DND-41 (cell line): Measurements from ENCODE around the gene NR2E1.

Experiments used
- ATAC-seq: fragments of 200-7000 bp; cut with Tn5 transposase; 3 replicates; pipeline ENCODE4 v1.9.1; 2021; ENCODE audit warnings: low read depth; ENCODE audit not compliant: insufficient read depth
- DNase-seq: peaks from one replicate; pipeline ENCODE4 v3.0.0-alpha.2; 2020
- H2AFZ ChIP-seq: 2 replicates; pipeline ENCODE4 v1.6.0; 2012; ENCODE audit warnings: low read depth, low read length
- H3K27ac ChIP-seq: 2 replicates; pipeline ENCODE4 v1.5.1; 2012; ENCODE audit warnings: low read length, inconsistent platforms
- H3K27me3 ChIP-seq: fragments of 200-600 bp; sonication (generic); 2 replicates; pipeline ENCODE4 v1.6.0; 2012; ENCODE audit warnings: low read length, mild to moderate bottlenecking, inconsistent platforms; ENCODE audit not compliant: insufficient read depth, poor library complexity
- H3K36me3 ChIP-seq: 2 replicates; pipeline ENCODE4 v1.5.1; 2012; ENCODE audit warnings: low read length, inconsistent platforms; ENCODE audit not compliant: insufficient read depth
- H3K4me1 ChIP-seq: 2 replicates; pipeline ENCODE4 v1.5.1; 2012; ENCODE audit warnings: mild to moderate bottlenecking, low read length; ENCODE audit not compliant: insufficient read depth
- H3K4me2 ChIP-seq: 2 replicates; pipeline ENCODE4 v1.6.0; 2012; ENCODE audit warnings: mild to moderate bottlenecking, moderate library complexity, low read length, inconsistent platforms; ENCODE audit not compliant: insufficient read depth
- H3K4me3 ChIP-seq, 2 experiments: fragments of 200-600 bp in 1 of 2; shearing (Covaris generic) in 1 of 2; 2 replicates each; pipeline ENCODE4 v1.5.1; 2012 to 2016; ENCODE audit warnings: inconsistent platforms in 2 of 2, low read length in 2 of 2, mild to moderate bottlenecking in 2 of 2, low read depth in 1 of 2, moderate library complexity in 1 of 2
- H3K79me2 ChIP-seq: 2 replicates; pipeline ENCODE4 v1.6.0; 2012; ENCODE audit warnings: low read length, inconsistent platforms; ENCODE audit not compliant: insufficient read depth
- H3K9ac ChIP-seq: 2 replicates; pipeline ENCODE4 v1.6.0; 2012; ENCODE audit warnings: low read depth, mild to moderate bottlenecking, inconsistent platforms, low read length, moderate library complexity
- H3K9me3 ChIP-seq: 2 replicates; pipeline ENCODE4 v1.5.1; 2012; ENCODE audit warnings: low read length, moderate library complexity, mild to moderate bottlenecking, inconsistent platforms; ENCODE audit not compliant: insufficient read depth, severe bottlenecking
- H4K20me1 ChIP-seq: 2 replicates; pipeline ENCODE4 v1.6.0; 2012; ENCODE audit warnings: low read length; ENCODE audit not compliant: insufficient read depth
- CTCF ChIP-seq: IDR thresholded peaks from 2 replicates; pipeline ENCODE4 v1.5.1; 2012; ENCODE audit warnings: borderline replicate concordance, low read length, moderate library complexity, mild to moderate bottlenecking; ENCODE audit not compliant: poor library complexity, severe bottlenecking; ENCODE audit errors: extremely low read depth
- EZH2 ChIP-seq: IDR thresholded peaks from 3 replicates; pipeline ENCODE4 v1.6.1; 2012; ENCODE audit warnings: borderline replicate concordance, low read depth, mild to moderate bottlenecking, moderate library complexity, low read length, inconsistent platforms; ENCODE audit not compliant: severe bottlenecking

The NR2E1 gene

DNA sequence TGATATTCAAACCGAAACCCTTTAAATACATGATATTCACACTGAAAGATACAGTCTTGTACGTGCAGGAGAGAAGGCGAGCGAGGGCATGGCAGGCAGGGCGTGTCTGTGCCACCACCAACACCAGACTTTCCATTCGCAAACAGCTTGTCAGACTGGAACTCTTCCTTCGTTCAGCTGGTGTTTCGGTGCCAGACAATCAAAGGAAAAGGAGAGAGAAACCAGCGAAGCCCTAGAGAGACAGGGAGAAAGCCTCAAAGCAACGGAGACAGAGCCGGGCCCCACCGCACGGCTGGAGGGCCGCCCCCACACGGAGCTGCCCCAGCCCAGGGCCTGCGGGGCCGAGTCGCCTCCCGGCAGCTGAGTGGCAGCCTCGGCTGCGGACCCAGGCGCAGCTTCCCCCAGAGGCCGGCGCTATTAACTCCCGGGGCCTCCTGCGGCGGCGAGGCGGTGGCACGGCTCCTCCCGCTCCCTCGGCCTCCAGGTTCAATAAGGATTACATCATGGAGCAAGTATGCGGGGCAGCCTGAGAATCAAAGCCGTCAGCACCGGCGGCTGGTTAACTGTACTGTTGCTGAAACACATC lies 32.1 kb upstream of the NR2E1 start:
- DNase-seq: no peak
- Histone ChIP-seq H2AFZ (no peak overlapping the region), H3K9ac (no peak overlapping the region), H3K9me3 (no peaks in the 10 kb centered on the region), H3K27ac (no peak overlapping the region), H3K27me3 (peaks cover 4% of the 10 kb centered on the region), H3K4me1 (no peaks in the 10 kb centered on the region), H3K79me2 (no peaks in the 10 kb centered on the region), H3K36me3 (no peaks in the 10 kb centered on the region), H3K4me3 (no peak overlapping the region), H3K4me2 (no peak overlapping the region), H4K20me1 (no peaks in the 10 kb centered on the region)
- no peak for TF ChIP-seq CTCF
- no peak for TF ChIP-seq EZH2
- ATAC-seq: no peak

GRCh38 chr6:108134213-108134970 lies 31.4 kb upstream of the NR2E1 start:
- H4K20me1 ChIP-seq: no peaks in the 10 kb centered on the region
- H3K9ac ChIP-seq: no peak overlapping the region
- no peaks in the 10 kb centered on the region for H3K9me3 ChIP-seq
- H3K27ac ChIP-seq: no peak overlapping the region
- H3K27me3 ChIP-seq: no peaks in the 10 kb centered on the region
- no peaks in the 10 kb centered on the region for H3K4me1 ChIP-seq
- H3K79me2 ChIP-seq: no peaks in the 10 kb centered on the region
- DNase-seq: no peak
- TF ChIP-seq EZH2: no peak
- no peak for TF ChIP-seq CTCF
- H2AFZ ChIP-seq: no peak overlapping the region
- H3K4me3 ChIP-seq: no peak overlapping the region
- ATAC-seq: no peak
- no peaks in the 10 kb centered on the region for H3K36me3 ChIP-seq
- no peak overlapping the region for H3K4me2 ChIP-seq

DNA sequence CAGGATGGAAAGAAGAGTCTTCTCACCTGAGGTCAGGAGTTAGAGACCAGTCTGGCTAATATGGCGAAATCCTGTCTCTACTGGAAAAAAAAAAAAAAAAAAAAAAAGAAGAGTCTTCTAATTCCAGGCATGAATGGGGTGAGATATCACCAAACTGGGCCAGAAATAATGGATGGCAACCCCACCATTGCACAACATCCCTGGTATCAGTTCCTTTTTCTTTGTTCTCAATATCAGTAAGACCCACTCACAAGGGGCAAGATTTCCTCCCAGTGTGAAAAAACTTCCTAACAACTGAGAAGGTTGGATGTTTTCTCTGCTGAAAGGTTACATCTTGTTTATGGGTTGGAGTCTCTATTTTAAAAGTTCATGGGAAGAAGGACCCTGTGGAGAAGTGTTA lies 23.6 kb upstream of the NR2E1 start:
- Histone ChIP-seq H3K4me3 (no peak overlapping the region), H3K36me3 (no peaks in the 10 kb centered on the region), H3K27ac (no peak overlapping the region), H3K79me2 (no peaks in the 10 kb centered on the region), H3K27me3 (no peaks in the 10 kb centered on the region), H3K9ac (no peak overlapping the region), H3K4me2 (no peak overlapping the region), H3K9me3 (no peaks in the 10 kb centered on the region), H2AFZ (no peak overlapping the region), H4K20me1 (no peaks in the 10 kb centered on the region), H3K4me1 (no peaks in the 10 kb centered on the region)
- DNase-seq: no peak
- TF ChIP-seq EZH2: no peak
- TF ChIP-seq CTCF: no peak
- no peak for ATAC-seq
